SK-N-SH (cell line): ENCODE data around the gene CC2D2A.

Experiments
- FOXJ3 ChIP-seq: sonication (generic); formaldehyde crosslinking; IDR thresholded peaks from 2 replicates; pipeline ENCODE4 v1.5.1; 2020; ENCODE audit warnings: mild to moderate bottlenecking, missing genetic modification reagents
- FOXM1 ChIP-seq: IDR thresholded peaks from 2 replicates; pipeline ENCODE4 v1.4.0; 2012; ENCODE audit warnings: low read depth, mild to moderate bottlenecking
- GABPA ChIP-seq: IDR thresholded peaks from 2 replicates; pipeline ENCODE4 v1.4.0; 2012; ENCODE audit warnings: low read depth, mild to moderate bottlenecking
- POLR2AphosphoS5 ChIP-seq: IDR thresholded peaks from 2 replicates; pipeline ENCODE4 v1.6.1; 2012; ENCODE audit warnings: low read depth, low read length
- SIN3A ChIP-seq: IDR thresholded peaks from 2 replicates; pipeline ENCODE4 v1.6.1; 2012; ENCODE audit warnings: low read depth, mild to moderate bottlenecking, low read length, moderate library complexity, borderline replicate concordance
- TF ChIP-seq, protein P1 (sequence below): fragments of 200-600 bp; sonication (generic); IDR thresholded peaks from 2 replicates; pipeline ENCODE4 v1.6.1; 2017; ENCODE audit warnings: antibody characterized with exemption, mild to moderate bottlenecking, moderate library complexity
- TF ChIP-seq, protein P2 (sequence below): IDR thresholded peaks from 2 replicates; pipeline ENCODE4 v1.6.1; 2012; ENCODE audit warnings: mild to moderate bottlenecking, low read depth, low read length, moderate library complexity

DNA sequence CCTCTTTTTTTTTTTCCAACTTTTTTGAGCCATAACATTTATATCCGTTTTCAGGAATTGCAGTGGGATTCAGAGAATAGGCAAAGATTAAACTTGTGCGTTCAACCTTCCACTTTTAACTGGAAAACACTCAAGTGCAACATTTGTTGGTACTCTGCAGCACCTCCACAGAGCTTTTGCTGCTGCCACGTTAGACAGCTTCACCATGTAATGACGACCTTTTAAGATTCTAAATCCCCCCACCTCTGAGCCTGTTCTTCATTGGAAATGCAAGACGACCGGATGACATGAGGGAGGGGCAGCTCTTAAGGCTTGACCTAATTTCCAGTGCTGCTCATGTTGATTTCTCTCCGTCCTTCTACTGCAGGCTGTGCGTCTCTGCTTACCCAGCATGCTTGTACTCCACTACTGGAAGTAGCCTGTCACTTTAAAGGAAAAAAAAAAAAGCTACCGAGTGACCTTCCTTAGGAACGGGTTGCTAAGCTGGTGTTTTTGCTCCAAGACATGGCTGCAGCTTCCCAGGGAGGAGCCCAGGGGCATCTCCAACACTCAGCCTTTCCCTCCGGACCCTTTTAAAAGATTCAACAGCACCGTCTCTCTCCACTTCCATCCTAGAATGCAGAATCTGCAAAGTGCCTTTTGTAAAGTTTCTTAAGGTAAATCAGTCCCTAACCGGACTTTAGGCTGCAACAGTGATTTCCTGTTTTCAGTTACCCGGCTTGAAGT, at the start of gene CC2D2A:
- no peak for TF ChIP-seq FOXM1
- peak; percentile 69 for TF ChIP-seq POLR2AphosphoS5
- TF ChIP-seq, protein P1, sequence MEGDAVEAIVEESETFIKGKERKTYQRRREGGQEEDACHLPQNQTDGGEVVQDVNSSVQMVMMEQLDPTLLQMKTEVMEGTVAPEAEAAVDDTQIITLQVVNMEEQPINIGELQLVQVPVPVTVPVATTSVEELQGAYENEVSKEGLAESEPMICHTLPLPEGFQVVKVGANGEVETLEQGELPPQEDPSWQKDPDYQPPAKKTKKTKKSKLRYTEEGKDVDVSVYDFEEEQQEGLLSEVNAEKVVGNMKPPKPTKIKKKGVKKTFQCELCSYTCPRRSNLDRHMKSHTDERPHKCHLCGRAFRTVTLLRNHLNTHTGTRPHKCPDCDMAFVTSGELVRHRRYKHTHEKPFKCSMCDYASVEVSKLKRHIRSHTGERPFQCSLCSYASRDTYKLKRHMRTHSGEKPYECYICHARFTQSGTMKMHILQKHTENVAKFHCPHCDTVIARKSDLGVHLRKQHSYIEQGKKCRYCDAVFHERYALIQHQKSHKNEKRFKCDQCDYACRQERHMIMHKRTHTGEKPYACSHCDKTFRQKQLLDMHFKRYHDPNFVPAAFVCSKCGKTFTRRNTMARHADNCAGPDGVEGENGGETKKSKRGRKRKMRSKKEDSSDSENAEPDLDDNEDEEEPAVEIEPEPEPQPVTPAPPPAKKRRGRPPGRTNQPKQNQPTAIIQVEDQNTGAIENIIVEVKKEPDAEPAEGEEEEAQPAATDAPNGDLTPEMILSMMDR = no peak
- peak; percentile 66; the same call in 1 of the 2 replicates for TF ChIP-seq SIN3A
- TF ChIP-seq, protein P2, sequence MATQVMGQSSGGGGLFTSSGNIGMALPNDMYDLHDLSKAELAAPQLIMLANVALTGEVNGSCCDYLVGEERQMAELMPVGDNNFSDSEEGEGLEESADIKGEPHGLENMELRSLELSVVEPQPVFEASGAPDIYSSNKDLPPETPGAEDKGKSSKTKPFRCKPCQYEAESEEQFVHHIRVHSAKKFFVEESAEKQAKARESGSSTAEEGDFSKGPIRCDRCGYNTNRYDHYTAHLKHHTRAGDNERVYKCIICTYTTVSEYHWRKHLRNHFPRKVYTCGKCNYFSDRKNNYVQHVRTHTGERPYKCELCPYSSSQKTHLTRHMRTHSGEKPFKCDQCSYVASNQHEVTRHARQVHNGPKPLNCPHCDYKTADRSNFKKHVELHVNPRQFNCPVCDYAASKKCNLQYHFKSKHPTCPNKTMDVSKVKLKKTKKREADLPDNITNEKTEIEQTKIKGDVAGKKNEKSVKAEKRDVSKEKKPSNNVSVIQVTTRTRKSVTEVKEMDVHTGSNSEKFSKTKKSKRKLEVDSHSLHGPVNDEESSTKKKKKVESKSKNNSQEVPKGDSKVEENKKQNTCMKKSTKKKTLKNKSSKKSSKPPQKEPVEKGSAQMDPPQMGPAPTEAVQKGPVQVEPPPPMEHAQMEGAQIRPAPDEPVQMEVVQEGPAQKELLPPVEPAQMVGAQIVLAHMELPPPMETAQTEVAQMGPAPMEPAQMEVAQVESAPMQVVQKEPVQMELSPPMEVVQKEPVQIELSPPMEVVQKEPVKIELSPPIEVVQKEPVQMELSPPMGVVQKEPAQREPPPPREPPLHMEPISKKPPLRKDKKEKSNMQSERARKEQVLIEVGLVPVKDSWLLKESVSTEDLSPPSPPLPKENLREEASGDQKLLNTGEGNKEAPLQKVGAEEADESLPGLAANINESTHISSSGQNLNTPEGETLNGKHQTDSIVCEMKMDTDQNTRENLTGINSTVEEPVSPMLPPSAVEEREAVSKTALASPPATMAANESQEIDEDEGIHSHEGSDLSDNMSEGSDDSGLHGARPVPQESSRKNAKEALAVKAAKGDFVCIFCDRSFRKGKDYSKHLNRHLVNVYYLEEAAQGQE = no peak
- TF ChIP-seq FOXJ3 = no peak
- peak; percentile 33; the same call in 1 of the 2 replicates for TF ChIP-seq GABPA
